Measurements from ENCODE around the gene CEP63.

DNA sequence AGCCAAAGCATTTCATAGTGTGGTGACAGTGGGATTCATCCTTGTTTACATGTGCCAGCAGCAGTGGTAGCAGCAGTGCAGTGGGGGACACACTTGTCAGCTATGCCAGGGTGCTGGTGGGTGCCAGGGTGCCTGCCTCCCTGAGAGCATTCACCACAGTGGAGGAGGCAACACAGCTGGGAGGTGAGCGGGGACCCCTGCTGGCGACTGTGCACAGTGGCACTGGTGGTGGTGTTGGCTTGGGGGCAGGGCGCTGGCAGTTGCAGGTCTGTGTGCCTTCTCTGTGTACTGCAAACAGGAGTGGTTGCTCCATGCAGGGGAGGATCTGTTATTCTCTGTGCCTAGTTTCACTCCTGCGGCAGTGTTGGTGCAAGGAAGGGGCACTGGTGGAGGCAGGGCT is 41.2 kb downstream of the CEP63 start:
- TF ChIP-seq POLR2A (IDR thresholded peaks at IDR 0.05; ENCODE audit: low read length) (no peak), GATA1 (IDR thresholded peaks at IDR 0.05; ENCODE audit: low read depth, low read length) (no peak)

Measured in erythroblast (primary cell).